ENCODE results near the gene CYB561.
A peak's percentile ranks its signal among the peaks of the same experiment; 100 is the strongest.

Gene CYB561

DNA sequence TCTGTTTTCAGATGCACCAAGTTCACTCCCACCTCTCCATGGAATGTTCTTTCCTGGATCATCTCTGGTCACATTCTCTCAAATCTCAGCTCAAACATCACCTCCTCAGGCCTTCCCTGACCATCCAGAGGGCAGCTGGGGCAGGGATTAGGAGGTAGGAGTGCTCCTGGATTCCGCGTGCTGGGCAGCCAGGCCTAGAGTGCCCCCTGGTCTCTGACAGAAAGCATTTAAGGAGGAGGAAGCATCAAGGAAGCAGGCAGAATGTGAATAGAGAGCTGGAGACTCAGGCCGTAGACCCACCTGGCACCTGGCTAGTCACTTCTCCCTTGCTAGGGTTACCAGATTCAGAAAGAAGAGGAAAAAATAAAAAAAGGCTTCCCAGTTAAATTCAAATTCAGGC is 2.5 kb upstream of the CYB561 start:
- no peak for DNase-seq

DNA sequence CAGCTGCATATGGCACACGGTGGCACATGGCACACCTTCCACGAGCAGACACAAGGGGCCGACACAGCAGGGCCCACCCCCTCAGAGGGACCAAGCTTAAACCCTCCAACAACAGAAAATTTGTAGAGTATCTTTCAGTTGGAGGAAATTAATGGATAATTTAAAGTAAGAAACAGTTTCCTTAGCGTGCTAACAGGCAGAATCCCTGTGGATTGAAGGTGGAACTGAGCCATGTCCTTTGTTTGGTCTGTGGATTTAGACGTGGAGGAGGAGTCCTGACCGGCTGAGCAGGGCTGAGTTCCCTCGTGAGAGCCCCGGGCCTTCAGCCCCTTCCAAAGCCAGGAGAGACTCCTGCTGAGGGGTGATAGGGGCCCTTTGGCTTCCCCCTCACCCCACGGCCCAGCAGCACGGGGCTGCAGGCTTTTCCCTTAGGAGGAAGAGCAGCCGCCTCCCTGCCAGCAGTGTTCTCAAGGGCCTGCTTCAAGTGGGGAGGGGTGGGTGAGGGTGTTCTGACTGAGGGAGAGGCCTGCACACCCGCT is 1.4 kb upstream of the CYB561 start:
- DNase-seq: no peak

DNA sequence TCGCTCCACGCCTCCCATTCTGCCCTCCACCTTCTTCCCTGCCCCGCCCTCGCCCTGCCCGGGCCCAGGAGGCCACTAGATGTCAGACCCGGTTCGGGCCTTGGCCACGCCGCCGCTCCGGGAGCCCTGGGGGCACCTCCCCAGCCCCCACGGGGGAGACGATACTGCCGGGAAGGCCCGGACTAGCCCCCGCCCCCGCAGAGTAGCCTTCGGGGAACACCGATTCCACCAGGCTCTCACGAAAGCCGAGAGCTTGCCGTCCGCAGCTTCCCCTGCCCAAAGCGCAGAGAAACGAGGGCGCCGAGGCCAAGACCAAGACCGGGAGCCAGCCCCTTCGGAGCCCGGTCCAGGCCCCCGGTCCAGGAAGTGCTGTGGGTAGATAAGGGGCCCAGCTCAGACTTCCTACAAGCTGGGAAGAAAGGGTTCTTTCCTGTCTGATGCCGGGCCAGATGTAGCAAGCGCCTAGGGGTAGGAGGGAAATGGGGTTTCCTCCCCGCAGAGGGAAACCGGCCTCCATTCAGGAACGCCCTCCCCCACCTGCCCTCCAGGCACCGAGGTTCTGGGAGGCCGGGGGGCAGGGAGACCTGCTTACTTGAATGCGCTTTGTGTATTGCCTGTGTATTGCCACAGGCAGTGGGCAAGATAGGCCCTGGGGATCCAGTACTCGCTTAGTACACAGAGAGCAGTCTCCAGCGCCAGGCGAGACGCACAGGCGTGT is 806 bp upstream of the CYB561 start:
- peak; percentile 46 for DNase-seq

DNA sequence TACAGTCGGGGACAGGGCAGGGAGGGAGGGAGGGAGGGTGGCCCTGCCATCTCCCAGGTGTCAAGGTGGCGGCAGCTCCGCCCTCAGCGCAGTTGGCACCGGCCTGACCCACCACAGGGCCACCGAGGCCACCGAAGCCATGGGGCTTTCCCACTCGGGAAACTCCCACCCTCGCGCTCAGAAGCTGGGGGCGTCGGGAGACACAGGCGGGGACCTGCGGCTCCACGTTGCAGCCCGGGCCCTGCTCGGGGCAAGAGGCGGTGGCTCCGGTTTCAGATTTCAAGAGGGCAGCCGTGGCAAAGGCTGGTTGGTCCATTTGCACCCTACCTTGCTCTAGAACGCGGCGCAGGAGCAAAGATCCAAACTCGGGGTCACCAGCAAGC is 544 bp downstream of the CYB561 start:
- peak; percentile 21 for DNase-seq

DNA sequence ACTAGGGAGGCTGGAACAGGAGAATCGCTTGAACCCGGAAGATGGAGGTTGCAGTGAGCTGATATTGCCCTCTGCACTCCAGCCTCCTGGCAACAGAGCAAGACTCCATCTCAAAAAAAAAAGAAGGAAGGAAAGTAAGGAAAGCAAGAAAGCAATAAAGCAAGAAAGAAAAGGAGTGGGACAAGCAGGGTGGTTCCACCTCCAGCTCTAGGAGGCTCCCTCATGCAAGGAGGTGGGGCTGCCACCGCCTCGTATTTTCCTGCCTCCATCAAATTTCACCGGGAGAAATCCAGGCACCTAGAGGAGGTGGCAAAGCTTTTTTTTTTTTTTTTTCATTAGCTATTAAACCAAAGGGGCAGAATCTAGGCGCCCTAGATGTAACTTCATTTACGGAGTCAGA is 1.0 kb downstream of the CYB561 start:
- DNase-seq: no peak

DNA sequence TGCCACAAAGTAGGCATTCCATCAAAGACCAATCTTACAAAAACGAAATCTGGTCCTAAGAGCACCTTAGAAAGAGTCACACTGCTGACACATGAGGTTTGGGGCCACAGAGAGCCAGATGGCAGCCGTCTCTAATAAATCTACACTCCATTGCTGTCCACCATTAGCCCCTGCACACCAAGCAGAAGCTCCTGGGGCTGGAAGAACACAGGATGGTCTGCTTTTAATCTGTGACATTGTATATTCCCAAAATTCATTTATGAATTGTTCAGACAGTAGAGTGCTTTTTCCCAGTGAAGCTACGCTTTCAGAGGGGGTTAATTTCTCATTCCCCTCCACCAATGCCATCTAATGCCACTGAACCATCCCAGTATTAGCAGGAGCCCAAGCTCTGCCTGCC is 1.6 kb downstream of the CYB561 start:
- no peak for DNase-seq

DNA sequence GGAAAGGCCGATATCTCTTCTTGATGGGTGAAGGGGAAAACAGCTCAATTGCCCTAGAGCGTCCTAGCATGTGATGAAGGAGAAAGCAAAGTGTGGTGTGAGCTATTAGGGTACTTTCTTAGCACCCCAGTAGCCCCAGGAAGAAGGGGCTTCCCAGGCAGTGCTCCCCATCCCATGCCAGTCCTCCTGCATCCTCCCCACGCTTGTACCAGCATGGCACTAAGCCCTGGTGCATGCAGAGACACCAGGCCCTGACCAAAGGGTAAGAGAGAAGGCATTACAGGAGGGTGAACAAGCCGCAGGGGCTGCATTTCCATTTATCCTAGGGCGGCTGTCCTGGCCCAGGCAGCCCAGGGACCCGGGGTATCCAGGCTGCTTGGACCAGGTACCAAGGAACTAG is 3.1 kb downstream of the CYB561 start:
- no peak for DNase-seq

DNA sequence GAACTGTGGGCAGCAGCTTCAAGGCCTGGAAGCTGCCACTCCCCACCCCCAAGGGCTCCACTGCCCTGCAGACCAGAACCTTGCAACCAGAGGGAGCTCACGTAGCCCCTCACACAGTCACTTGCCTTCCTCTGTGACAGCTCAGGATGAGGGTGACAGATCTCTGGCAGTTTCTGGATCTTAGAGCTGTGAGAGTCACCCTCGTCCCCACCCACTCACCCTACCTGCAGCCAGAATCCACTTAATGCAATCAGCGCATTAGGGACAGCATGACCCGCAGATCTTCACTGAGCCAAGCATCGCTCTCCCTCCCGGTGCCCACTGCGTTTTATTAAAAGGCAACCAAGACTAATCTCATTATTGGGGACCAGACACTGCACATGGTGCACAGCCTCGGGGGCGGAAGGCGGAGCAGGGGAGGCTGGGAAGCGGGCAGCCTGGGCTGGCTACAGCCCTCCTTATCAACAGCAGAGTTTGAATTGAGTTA is 3.5 kb downstream of the CYB561 start:
- DNase-seq: no peak

DNA sequence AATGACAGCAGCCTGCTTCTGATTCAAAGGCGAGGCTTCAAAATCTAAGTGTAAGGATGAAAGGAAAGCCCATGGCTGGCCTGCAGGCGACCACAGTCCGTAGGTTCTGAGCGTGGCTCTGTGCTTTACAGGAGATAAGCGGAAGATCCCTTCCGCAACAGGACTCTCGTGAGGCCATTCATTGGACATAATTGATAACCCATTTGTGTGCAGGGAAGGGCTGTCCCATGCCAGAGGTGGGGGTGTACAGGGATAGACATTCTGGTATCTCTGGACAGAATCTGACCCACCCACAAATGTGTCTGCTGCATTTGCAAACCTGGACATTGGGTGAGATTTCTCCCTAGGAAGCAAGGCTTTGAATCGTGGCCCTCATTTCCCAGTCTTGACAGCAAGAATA is 4.0 kb downstream of the CYB561 start:
- no peak for DNase-seq

DNA sequence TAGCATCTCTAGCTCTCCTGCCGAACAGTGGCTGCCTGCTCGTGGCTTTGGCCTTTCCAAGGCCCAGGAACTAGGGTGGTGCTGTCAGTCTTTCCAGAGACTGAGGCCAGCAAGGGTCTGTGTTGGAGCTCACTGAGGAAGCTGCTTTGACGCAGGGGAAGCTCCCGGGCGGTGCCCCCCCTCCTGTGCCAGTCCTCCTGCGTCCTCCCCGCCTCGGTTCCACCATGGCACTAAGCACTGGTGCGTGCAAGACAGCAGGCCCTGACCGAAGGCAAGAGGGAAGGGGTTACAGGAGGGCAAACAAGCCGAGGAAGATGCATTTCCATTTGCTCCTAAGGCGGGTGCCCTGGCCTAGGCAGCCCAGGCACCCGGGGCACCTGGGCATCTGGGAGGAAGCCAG is 4.5 kb downstream of the CYB561 start:
- no peak for DNase-seq

DNA sequence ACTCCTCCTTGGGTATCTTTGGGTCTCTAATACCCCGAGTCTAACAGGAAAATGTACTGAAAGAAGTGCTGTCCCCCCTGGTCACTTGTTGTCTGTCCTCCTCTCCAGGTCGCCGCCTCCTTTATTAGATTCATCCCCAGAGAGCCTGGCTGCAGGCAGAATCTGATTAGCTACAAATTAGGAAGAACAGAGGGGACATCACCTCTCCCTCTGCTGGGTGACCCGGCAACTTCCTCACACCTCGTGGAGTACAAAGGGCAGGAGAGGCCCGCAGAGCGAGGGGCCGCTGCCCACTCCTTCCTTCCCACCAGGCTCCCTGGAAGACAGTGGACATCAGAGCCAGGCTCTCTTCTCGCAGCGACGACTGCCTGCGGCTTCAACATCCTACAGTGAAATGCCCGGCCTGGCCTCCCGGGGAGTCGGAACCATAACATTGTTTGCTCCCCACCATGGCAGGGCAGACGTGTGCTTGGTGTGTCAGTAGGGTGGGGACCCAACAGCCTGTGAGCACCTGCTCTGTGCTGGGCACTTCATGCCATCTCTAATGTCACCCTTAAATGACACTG is 5.3 kb downstream of the CYB561 start:
- no peak for DNase-seq

DNA sequence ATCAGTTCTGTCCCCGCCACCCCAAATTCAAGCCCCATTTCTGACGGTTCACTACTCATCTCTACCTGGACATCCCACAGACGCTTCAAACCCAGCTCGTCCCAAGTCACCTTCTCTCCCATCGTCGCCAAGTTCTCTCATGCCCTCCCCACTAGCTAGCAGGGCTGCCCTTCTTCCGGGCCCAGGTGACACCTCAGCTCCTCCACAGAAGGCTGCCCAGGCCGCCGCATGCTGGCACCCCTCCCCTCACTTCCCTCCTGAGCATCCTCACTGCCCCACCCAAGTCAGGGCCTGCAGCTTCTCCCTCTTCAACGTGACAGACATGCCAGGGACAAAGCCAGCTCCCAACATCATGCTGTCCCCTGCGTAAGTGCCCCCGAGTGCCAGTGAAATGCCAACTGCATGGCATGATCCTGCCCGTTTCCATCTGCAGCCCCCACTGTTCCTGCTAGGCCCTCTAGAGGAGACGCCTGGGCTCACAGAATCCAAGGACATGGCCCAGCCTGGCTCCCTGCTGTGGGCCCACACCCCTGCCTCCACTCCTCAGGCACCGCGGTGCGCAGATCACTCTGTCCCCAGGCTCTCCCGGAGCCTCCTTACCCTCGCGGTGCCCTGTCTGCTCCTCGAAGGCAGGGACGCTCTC is 5.9 kb downstream of the CYB561 start:
- DNase-seq: no peak

DNA sequence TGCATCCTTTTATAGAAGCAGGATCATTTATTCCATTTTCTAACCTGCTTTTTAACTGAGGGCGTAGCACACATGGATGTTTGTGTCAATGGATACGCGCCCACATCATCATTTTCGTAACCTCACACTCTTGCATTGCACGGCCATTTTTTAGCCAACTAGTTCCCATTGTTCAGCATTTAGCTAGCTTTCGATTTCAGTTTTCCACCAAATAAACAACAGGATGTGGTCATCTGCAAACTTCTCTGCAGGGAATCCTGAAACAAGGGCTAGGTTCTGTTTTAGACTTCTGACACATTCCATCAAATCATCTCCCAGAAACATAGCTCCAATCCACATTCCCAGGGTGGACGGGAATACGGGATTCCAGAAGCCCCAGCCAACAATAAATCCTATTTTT is 6.4 kb downstream of the CYB561 start:
- DNase-seq: no peak

DNA sequence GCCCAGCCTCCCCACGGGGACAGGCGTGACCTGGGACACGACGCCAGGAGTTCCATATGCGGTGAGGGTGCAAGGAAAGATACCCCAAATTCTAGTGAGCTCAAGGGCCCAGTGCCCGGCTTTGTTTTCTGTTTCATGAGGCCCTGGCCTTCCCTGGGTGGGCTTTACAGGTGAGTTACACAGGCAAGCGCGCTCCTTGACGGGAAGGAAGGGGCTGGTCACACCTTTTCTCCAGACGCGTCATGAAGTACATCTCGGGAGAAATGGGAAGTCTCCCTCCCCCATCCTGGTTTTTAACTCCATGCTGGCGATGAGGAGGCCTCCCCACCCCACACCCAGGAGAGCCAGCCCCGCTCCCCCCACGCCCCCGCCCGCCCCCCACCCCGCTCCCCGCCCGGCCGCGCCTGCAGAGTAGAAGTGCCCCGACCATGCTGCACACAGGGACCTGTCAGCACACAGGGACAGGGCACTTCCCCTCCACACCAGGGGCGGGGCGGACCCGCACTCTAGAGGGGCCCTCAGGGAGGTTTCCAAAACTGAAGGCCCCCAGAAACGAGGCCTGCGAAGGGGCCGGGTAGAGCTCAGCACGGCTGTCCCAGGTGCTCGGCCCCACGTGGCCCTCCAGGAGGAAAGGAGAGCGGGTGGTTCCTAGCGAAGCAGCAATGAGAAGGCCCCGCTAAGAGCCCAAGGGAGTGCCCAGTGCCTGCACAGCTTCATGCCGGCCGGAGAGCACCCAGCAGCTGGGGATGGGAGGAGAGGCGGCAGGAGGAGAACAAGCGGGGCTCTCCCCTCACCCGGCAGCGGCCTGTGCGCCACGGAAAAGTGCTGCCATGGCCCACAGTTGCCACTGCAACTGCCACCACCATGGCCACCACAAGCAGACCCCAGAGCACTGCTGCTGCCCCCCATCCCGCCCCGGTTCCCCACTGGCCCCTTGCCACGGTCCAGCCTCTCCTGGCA is 7.7 kb downstream of the CYB561 start:
- DNase-seq: no peak

DNA sequence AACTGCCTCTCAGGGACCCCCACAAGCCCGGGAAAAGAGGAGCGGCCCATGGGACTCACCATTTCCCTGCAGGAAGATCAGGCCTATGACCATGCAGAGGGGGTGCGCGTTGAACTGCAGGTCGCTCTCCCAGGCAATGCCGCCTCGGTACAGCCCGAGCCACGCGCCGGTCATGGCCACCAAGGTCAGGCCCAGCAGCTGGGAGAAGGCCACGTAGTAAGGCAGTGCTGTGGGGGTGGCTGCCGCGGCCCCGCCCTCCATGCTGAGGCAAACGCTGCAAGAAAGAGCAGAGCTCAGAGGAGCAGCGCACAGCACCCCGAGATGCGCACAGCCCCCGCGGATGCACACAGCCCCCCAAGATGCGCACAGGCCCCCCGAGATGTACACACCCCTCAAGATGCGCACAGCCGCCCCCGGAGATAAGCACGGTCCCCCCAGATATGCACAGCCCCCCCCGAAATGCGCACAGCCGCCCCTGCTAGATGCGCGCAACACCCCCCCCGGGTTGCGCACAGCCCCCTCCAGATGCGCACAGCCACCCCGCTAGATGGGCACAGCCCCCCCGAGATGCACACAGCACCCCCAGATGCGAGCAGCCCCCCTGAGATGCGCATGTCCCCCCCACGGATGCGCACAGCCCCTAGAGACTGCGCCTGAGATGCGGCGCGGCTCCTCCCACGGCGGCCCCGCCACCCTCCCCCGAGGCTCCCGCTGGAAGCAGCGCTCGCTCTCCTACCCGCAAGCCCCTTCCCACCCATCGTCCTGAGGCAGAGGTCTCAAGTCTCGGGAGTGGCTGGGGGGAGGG is 8.6 kb downstream of the CYB561 start:
- no peak for DNase-seq

DNA sequence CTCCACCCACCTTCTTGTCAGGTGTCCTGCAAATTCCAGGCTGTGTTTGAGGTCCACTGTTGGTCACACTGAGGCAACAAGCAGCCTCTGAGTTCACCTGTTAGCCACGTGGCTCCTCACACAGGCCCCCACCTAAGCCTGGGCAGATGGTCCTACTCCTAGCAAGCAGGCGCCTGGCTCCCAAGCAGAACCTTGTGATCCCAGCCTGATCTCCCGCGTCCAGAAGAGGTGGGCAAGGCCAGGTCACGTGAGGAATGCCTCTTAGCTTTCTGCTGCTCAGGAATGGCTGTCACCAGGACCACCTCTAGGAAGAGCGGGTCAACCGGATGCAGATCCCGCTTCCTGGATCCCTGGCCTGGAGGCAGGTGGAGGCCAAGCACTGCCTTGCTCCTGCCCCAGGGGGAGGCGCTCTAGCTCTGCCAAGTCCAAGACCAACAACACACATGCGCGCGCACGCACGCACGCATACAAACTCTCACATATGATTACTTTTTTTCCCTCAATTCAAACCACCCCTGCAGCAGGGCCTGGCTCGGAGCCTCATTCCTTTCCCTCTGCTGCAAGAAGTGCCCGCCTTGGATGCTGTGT is 9.5 kb downstream of the CYB561 start:
- DNase-seq: no peak

DNA sequence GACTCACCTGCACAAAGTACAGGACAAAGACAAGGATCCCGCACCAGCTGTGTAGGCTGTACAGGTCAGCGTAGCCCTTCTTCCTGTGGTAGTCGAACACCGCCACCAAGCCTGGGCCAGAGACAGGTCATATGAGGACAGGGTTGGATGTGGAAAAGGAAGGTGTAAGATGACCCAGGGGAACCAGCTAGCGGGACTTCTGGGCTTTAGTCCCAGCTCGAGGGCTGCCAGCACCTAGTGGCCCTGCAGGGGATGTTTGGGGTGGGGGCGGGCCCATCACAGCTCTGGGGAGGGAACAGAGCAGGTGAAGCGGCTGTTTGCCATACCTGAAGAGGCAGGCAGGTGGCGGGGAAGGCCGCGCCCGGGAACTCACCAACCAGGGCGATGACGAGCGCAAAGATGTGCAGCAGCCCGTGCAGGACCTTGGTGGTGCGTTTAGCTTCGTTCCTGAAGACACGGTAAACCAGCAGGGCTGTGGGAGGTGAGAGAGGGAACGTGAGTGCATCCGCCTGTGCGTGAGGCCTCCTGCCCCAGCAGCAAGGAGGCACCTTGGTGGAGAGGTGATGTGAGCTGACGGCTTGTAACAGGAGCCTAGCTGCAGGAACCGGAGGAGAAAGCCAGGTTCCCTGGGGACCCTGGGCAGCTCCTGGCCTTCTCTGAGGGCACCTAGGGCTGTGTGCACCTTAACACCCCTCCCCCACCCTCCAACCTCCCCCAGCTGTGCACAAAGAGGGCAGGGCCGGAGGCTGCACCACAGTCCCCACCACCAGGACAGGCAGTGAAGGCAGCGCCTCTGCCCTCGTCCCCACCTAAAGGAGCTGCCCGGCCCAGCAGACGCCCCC is 10.2 kb downstream of the CYB561 start:
- DNase-seq: peak; percentile 63

DNA sequence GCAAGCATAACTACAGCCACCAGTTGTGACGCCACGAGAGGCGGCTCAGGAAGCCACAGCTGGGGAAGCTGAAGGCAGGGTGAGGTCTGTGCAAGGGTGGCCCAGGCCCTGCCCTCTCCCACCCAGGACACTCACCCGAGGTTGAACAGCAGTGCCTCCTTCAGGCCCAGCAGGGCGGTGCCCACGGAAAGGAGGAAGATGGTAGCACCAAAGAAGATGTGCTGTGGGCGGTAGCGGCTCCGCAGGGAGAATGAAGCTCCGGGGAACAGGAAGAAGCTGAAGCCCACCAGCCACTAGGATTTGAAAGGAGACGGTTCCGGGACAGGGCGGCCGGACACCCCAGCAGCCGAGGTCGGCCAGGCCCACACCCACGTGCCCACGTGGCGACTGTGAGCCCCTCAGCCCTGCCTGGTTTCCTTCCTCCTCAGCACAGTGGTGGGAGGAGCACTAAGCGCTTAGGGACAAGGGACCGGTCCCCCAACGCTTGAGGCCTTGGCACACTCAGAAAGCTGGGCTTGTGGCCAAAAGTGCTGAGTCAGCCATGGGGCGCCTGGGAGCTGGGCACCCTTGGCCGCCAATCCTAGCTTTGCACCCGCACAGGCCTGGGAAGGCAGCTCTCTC is 11.0 kb downstream of the CYB561 start:
- peak; percentile 8 for DNase-seq

DNA sequence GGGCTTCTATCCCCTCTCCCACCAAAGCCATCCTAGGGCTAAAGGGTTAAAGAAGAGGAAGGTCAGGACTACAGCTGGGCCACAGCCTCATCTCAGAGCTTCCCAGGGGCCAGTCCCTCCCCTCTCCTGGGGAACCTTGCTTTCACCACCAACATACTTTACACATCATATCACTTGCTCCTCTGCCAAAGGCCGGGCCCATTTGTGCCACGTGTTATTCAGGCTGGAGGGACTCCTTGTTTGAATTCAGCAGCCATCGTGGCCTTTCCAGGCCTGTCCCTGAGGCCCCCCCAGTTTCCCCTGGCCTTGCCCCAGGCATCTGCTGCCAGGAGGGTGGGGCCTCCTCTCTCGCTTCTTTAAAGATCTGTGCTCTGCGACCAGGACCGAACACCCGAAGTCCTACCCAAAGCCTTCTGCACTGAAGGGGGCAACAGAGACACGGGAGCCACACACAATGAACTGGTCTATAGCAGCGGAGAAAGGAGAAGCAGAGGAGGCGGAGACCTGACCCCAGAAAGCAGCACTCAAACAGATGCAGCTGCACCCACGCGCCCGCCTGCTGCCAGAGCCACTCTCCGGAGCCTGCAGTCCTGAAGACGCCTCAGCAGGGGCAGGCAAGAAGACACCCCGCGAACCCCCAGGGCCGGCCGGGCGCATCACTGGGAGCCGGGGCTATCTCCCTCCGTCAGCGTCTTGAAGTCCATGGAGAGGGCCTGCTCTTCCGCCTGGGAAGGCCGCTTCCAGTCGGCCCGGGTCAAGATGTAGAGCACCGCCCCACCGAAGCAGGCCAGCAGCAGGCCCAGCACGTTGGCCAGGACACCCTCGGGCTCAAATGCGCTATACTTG is 12.1 kb downstream of the CYB561 start:
- DNase-seq: no peak

All from DMS79 (cell line).